Keratinocyte (primary cell): ENCODE results near the gene ZBTB7B. TPM values are rescaled to one million over a fixed set of nuclear protein-coding genes. Genes with fewer than 3 reads are reported as not detected.

Experiments
- DNase-seq: peaks from one replicate; pipeline ENCODE4 v3.0.0-alpha.2; 2011; ENCODE audit warnings: low read depth, missing footprints, low spot score
- FAIRE-seq: peaks from 2 replicates; lab custom pipeline; 2011; peaks lifted over from hg19 to GRCh38; lab: Jason Lieb, UNC
- H2AFZ ChIP-seq: 2 replicates; pipeline ENCODE4 v1.6.0; 2012; ENCODE audit warnings: low read length, control low read depth, inconsistent platforms; ENCODE audit not compliant: control insufficient read depth
- H3K27ac ChIP-seq: 2 replicates; pipeline ENCODE4 v1.5.1; 2011; ENCODE audit warnings: low read length; ENCODE audit not compliant: control insufficient read depth, insufficient read depth
- H3K27me3 ChIP-seq: 3 replicates; pipeline ENCODE4 v1.6.0; 2011; ENCODE audit warnings: low read length; ENCODE audit not compliant: control insufficient read depth, insufficient read depth; ENCODE audit errors: extremely low read depth
- H3K36me3 ChIP-seq, 2 experiments: 2 replicates in 1 of 2; 3 replicates in 1 of 2; pipeline ENCODE4 v1.5.1; 2011; ENCODE audit warnings: low read length in 2 of 2, mild to moderate bottlenecking in 1 of 2; ENCODE audit not compliant: control insufficient read depth in 2 of 2, insufficient read depth in 2 of 2; ENCODE audit errors: extremely low read depth in 1 of 2
- H3K4me1 ChIP-seq: 3 replicates; pipeline ENCODE4 v1.5.1; 2011; ENCODE audit warnings: low read length; ENCODE audit not compliant: control insufficient read depth, insufficient read depth; ENCODE audit errors: extremely low read depth
- H3K4me2 ChIP-seq: 3 replicates; pipeline ENCODE4 v1.6.0; 2011; ENCODE audit warnings: low read depth, low read length; ENCODE audit not compliant: control insufficient read depth, insufficient read depth; ENCODE audit errors: extremely low read depth
- H3K4me3 ChIP-seq, 3 experiments: fragments of 200-600 bp in 1 of 3; sonication (generic) in 1 of 3; 2 replicates in 2 of 3; 3 replicates in 1 of 3; pipeline ENCODE4 v1.5.1; 2011 to 2016; ENCODE audit warnings: low read length in 3 of 3, mild to moderate bottlenecking in 3 of 3, control low read depth in 2 of 3, inconsistent platforms in 1 of 3, low read depth in 1 of 3, mixed read lengths in 1 of 3, mixed run types in 1 of 3, moderate library complexity in 1 of 3; ENCODE audit not compliant: control insufficient read depth in 2 of 3, insufficient read depth in 2 of 3; ENCODE audit errors: extremely low read depth in 1 of 3
- H3K79me2 ChIP-seq: 2 replicates; pipeline ENCODE4 v1.6.0; 2012; ENCODE audit warnings: low read length; ENCODE audit not compliant: control insufficient read depth, insufficient read depth
- H3K9ac ChIP-seq: 3 replicates; pipeline ENCODE4 v1.6.0; 2011; ENCODE audit warnings: low read length; ENCODE audit not compliant: control insufficient read depth, insufficient read depth; ENCODE audit errors: extremely low read depth
- H3K9me1 ChIP-seq: 3 replicates; pipeline ENCODE4 v1.6.0; 2011; ENCODE audit warnings: low read length; ENCODE audit not compliant: control insufficient read depth, insufficient read depth; ENCODE audit errors: extremely low read depth
- H3K9me3 ChIP-seq: 2 replicates; pipeline ENCODE4 v1.5.1; 2012; ENCODE audit warnings: low read depth, low read length; ENCODE audit not compliant: control insufficient read depth
- H4K20me1 ChIP-seq: 3 replicates; pipeline ENCODE4 v1.6.0; 2011; ENCODE audit warnings: low read length; ENCODE audit not compliant: control insufficient read depth, insufficient read depth; ENCODE audit errors: extremely low read depth
- EZH2 ChIP-seq: IDR thresholded peaks from one replicate; pipeline ENCODE4 v1.6.1; 2012; ENCODE audit warnings: inconsistent platforms, mild to moderate bottlenecking, low read length, moderate library complexity
- dilution Hi-C: fragments of 300-500 bp; cut with MboI; formaldehyde crosslinking; loops from one replicate; pipeline ENCODE4 v1.7.0; 2020; ENCODE audit warnings: low sequenced_read_pairs; ENCODE audit not compliant: extremely low pct_ligation_motif_present
- polyA plus RNA-seq, 5 experiments: library from polyadenylated mRNA; depleted of rRNA in 3 of 5; stranded (reverse) in 3 of 5; stranded (forward) in 1 of 5; unstranded in 1 of 5; fragments of >200 nt; gene quantifications; 1 replicate in 1 of 5; 2 replicates in 3 of 5; 3 replicates in 1 of 5; pipeline versions ENCODE4 v1.2.1 to v1.2.3, GENCODE V29; 2011 to 2012; ENCODE audit warnings: missing spikeins in 2 of 5, low read depth in 1 of 5, low replicate concordance in 1 of 5
- TF ChIP-seq, protein P1 (sequence below), 3 experiments: IDR thresholded peaks in 1 of 3; conservative IDR thresholded peaks in 1 of 3; optimal IDR thresholded peaks in 1 of 3; 2 replicates in 2 of 3; 3 replicates in 1 of 3; pipeline versions ENCODE3 to v1.5.1; 2011; ENCODE audit warnings: low read length in 3 of 3, mild to moderate bottlenecking in 3 of 3, moderate library complexity in 2 of 3, control low read depth in 1 of 3, inconsistent platforms in 1 of 3; ENCODE audit not compliant: insufficient read depth in 2 of 3; ENCODE audit errors: extremely low read depth in 1 of 3

ZBTB7B gene
- polyA plus RNA-seq, 1 donor (not counting 4 experiments of a cell fraction or from before 2014, with no cell fraction given), result 20.9 TPM

GRCh38 chr1:154963643-154964042 lies 39.0 kb upstream of the ZBTB7B start:
- dilution Hi-C loops, result no loop called here
- Histone ChIP-seq H3K4me3 (no peak overlapping the region), H4K20me1 (no peaks in the 10 kb centered on the region), H3K9me3 (no peaks in the 10 kb centered on the region), H2AFZ (no peak overlapping the region), H3K4me1 (peaks cover 31% of the 10 kb centered on the region), H3K4me2 (no peak overlapping the region), H3K9me1 (no peaks in the 10 kb centered on the region), H3K9ac (no peak overlapping the region), H3K36me3 (peaks cover 35 to 55% of the 10 kb centered on the region in 2 experiments), H3K79me2 (peaks cover 50% of the 10 kb centered on the region), H3K27me3 (no peaks in the 10 kb centered on the region), H3K27ac (no peak overlapping the region)
- no peak for TF ChIP-seq EZH2
- TF ChIP-seq, protein P1, sequence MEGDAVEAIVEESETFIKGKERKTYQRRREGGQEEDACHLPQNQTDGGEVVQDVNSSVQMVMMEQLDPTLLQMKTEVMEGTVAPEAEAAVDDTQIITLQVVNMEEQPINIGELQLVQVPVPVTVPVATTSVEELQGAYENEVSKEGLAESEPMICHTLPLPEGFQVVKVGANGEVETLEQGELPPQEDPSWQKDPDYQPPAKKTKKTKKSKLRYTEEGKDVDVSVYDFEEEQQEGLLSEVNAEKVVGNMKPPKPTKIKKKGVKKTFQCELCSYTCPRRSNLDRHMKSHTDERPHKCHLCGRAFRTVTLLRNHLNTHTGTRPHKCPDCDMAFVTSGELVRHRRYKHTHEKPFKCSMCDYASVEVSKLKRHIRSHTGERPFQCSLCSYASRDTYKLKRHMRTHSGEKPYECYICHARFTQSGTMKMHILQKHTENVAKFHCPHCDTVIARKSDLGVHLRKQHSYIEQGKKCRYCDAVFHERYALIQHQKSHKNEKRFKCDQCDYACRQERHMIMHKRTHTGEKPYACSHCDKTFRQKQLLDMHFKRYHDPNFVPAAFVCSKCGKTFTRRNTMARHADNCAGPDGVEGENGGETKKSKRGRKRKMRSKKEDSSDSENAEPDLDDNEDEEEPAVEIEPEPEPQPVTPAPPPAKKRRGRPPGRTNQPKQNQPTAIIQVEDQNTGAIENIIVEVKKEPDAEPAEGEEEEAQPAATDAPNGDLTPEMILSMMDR (optimal IDR thresholded peaks at IDR 0.05 in 1 of 3, IDR thresholded peaks at IDR 0.05 in 1 of 3, conservative IDR thresholded peaks at IDR 0.05 in 1 of 3; ENCODE audit: extremely low read depth in 1 of 3, insufficient read depth in 2 of 3, low read length in 3 of 3), result no peak
- DNase-seq, result no peak
- no peak for FAIRE-seq

GRCh38 chr1:154964359-154964758 lies 38.2 kb upstream of the ZBTB7B start:
- H3K9ac ChIP-seq, result no peak overlapping the region
- H3K36me3 ChIP-seq, result peaks cover 35 to 56% of the 10 kb centered on the region in 2 experiments
- H3K27me3 ChIP-seq, result no peaks in the 10 kb centered on the region
- peaks cover 38% of the 10 kb centered on the region for H3K4me1 ChIP-seq
- no peak for TF ChIP-seq EZH2
- TF ChIP-seq, protein P1 (optimal IDR thresholded peaks at IDR 0.05 in 1 of 3, IDR thresholded peaks at IDR 0.05 in 1 of 3, conservative IDR thresholded peaks at IDR 0.05 in 1 of 3; ENCODE audit: extremely low read depth in 1 of 3, insufficient read depth in 2 of 3, low read length in 3 of 3), result no peak
- no peak overlapping the region for H3K4me3 ChIP-seq
- no peaks in the 10 kb centered on the region for H3K9me3 ChIP-seq
- H3K9me1 ChIP-seq, result no peaks in the 10 kb centered on the region
- H4K20me1 ChIP-seq, result no peaks in the 10 kb centered on the region
- H3K4me2 ChIP-seq, result no peak overlapping the region
- no peak overlapping the region for H3K27ac ChIP-seq
- FAIRE-seq, result no peak
- DNase-seq, result no peak
- no peak overlapping the region for H2AFZ ChIP-seq
- dilution Hi-C loops, result no loop called here
- peaks cover 55% of the 10 kb centered on the region for H3K79me2 ChIP-seq
